ENCODE data around the gene PRKCZ.
A peak's percentile ranks its signal among the peaks of the same experiment; 100 is the strongest.

PRKCZ gene

DNA sequence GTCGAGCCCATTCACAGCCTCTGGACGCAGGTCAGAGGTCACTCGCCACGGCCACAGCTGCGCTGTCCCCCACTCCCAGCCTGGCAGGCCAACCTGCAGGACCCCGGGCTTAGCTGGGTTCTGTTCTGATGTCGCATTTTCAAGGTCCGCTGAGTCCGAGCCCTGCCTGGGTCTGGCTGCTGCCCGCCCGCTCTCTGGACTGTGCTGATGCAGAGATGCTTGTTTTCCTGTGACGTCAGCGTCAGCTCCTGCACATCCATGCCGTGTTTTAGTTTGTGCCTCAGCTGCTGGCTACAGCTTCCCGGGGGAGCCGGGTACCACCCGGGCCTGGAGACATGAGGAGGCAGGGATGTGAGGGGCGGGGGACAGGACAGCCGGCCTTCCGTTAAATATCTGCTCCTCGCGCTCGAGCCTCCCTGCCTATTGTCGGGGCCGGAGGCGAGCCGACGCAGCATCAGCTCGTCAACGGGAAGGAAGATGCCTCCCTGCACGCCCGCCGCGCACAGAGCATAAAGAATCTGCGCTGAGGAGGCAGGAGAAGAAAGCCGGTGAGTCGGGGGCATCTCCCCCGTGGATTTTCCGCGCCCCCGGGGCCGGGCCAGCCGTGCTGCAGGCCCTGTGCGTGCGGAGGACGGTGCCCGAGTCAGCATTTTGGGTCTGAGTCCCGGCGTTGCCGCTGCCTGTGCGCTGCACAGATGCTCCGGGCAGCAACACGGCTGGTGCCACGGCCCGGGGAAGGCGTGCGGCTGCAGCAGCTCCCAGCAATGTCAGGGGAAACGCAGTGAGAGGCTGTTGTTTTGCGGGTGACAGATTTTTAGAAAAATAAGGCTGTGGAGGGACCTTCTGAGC lies 23.4 kb downstream of the PRKCZ start:
- H3K27ac ChIP-seq (ENCODE audit: low read depth, low read length): no peak overlapping the region
- no peaks in the 10 kb centered on the region for H3K4me1 ChIP-seq (ENCODE audit: control insufficient read depth, low read depth, low read length)
- no peak overlapping the region for H2BK5ac ChIP-seq (ENCODE audit: low read length)
- no peak overlapping the region for H3K56ac ChIP-seq (ENCODE audit: low read length)
- no peak overlapping the region for H3K4ac ChIP-seq (ENCODE audit: low read depth, low read length)
- no peak overlapping the region for H2BK120ac ChIP-seq (ENCODE audit: low read depth, low read length)
- H3K23ac ChIP-seq (ENCODE audit: low read length): no peak overlapping the region
- peaks cover 1% of the 10 kb centered on the region for H3K79me1 ChIP-seq (ENCODE audit: low read length)
- no peak overlapping the region for H2AK5ac ChIP-seq (ENCODE audit: low read length)
- no peak overlapping the region for H3K9ac ChIP-seq (ENCODE audit: low read length)
- no peaks in the 10 kb centered on the region for H3K27me3 ChIP-seq (ENCODE audit: insufficient read depth, low read length, poor library complexity)
- no peak overlapping the region for H3K18ac ChIP-seq (ENCODE audit: low read length)
- H2BK15ac ChIP-seq (replicated peaks; ENCODE audit: low read depth): no peak overlapping the region
- no CpG with 5 or more reads among the region's 59 CpGs for WGBS (ENCODE audit: extremely low coverage, insufficient coverage, low lambda C conversion rate)
- no peak overlapping the region for H4K8ac ChIP-seq (ENCODE audit: low read depth, low read length)
- H3K79me2 ChIP-seq (ENCODE audit: control insufficient read depth, insufficient read depth, low read length): no peaks in the 10 kb centered on the region
- no peak overlapping the region for H4K5ac ChIP-seq (ENCODE audit: low read length)
- H3K36me3 ChIP-seq (ENCODE audit: control insufficient read depth, insufficient read depth, low read length): no peaks in the 10 kb centered on the region
- H3K4me2 ChIP-seq (ENCODE audit: low read length): no peak overlapping the region
- no peak overlapping the region for H3K4me3 ChIP-seq (ENCODE audit: low read length)
- DNase-seq: no peak

DNA sequence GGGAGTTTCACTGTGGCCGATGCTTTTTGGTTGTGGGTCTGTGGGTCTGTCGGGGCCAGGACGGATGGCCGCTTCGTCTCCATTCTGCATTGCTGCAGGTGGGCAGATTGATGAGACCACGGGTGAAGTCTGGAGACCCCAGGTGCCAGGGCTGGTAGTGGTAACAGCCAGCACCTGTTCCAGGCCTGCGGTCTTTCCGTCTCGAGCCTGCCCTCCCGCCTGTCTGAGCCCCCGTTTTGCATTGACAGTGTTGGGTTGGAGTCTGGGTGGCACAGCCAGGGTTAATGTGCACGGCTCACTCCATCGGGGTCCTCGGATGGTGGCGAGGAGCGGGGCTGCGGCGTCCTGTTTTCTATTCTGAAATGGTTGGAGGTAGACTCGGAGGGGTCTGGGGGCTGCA lies 24.2 kb downstream of the PRKCZ start:
- no CpG with 5 or more reads among the region's 19 CpGs for WGBS (ENCODE audit: extremely low coverage, insufficient coverage, low lambda C conversion rate)

DNA sequence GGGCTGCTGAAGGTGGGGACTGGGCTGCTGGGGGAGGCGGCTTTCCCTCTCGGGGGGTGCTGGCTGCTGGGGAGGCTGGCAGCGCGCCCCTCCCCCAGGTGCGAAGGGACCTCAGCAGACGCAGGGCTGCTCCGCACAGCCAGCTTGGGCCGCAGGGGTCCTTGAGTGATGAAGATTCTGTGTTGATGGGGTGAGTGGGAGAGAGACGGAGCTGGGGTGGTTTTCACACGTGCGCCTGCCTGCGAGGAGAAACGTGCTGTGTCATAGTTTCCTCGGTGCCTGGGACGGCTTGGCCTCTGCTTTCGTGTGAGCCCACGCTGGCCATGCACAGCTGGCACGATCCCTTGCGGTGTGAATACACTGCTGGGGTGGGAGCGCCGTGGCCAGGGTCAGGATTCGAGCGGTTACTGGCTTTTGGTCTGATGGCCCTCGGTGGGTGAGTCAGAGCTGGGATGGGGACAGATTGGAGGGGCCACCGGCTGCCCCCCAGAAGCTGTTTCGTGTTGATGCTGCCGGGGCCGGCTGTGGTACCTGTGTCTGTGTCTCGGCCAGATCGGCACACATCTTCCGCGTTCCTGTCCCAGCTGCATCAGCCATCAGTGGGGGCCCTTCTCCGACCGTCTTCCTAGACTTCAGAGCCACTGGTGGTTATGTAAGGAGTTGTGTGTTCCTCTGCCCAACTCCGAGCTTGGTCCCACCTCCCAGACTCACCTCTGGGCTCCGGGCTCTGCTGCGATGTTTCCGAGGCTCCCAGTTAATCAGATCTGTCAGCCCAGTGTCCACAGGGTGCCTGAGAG lies 24.9 kb downstream of the PRKCZ start:
- Histone ChIP-seq H3K4me3 (ENCODE audit: low read length) (no peak overlapping the region), H3K27me3 (ENCODE audit: insufficient read depth, low read length, poor library complexity) (no peaks in the 10 kb centered on the region)

More for the DNA sequence above, 24.2 kb downstream of the PRKCZ start:
- Histone ChIP-seq H4K5ac (ENCODE audit: low read length) (no peak overlapping the region), H3K27ac (ENCODE audit: low read depth, low read length) (no peak overlapping the region), H2BK120ac (ENCODE audit: low read depth, low read length) (no peak overlapping the region), H4K8ac (ENCODE audit: low read depth, low read length) (no peak overlapping the region), H2BK5ac (ENCODE audit: low read length) (no peak overlapping the region), H3K18ac (ENCODE audit: low read length) (no peak overlapping the region), H3K23ac (ENCODE audit: low read length) (no peak overlapping the region), H3K4ac (ENCODE audit: low read depth, low read length) (no peak overlapping the region), H3K4me1 (ENCODE audit: control insufficient read depth, low read depth, low read length) (no peaks in the 10 kb centered on the region), H3K36me3 (ENCODE audit: control insufficient read depth, insufficient read depth, low read length) (no peaks in the 10 kb centered on the region), H2AK5ac (ENCODE audit: low read length) (no peak overlapping the region), H3K79me1 (ENCODE audit: low read length) (peaks cover 1% of the 10 kb centered on the region), H2BK15ac (replicated peaks; ENCODE audit: low read depth) (no peak overlapping the region), H3K79me2 (ENCODE audit: control insufficient read depth, insufficient read depth, low read length) (no peaks in the 10 kb centered on the region), H3K56ac (ENCODE audit: low read length) (no peak overlapping the region), H3K9ac (ENCODE audit: low read length) (no peak overlapping the region), H3K4me3 (ENCODE audit: low read length) (no peak overlapping the region), H3K27me3 (ENCODE audit: insufficient read depth, low read length, poor library complexity) (no peaks in the 10 kb centered on the region), H3K4me2 (ENCODE audit: low read length) (no peak overlapping the region)
- no peak for DNase-seq

DNA sequence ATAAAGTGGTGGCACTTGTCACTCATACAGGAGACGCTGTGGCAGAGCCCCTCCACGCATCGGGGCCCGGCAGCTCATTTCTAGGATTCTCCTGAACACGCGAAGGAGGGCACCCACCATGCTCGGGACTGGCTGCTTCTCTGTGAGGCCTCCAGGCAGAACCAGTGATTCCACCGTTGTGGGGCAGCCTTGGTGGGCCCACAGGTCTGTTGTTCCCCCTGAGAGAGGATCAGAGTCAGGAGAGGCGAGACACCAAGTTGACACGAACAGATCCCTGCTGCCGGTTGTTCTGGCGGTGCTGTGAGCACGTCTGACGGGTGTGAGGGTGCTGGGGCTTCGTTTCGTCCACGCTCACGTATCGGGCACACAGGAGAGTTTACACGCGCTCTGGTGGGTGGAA lies 26.6 kb downstream of the PRKCZ start:
- no peak overlapping the region for H2BK5ac ChIP-seq (ENCODE audit: low read length)
- no peak overlapping the region for H3K18ac ChIP-seq (ENCODE audit: low read length)
- WGBS (ENCODE audit: extremely low coverage, insufficient coverage, low lambda C conversion rate): no CpG with 5 or more reads among the region's 21 CpGs
- H3K9ac ChIP-seq (ENCODE audit: low read length): no peak overlapping the region
- H3K27me3 ChIP-seq (ENCODE audit: insufficient read depth, low read length, poor library complexity): no peaks in the 10 kb centered on the region
- no peak overlapping the region for H3K4me3 ChIP-seq (ENCODE audit: low read length)
- H2AK5ac ChIP-seq (ENCODE audit: low read length): no peak overlapping the region
- H4K5ac ChIP-seq (ENCODE audit: low read length): no peak overlapping the region
- no peak overlapping the region for H3K56ac ChIP-seq (ENCODE audit: low read length)
- H4K8ac ChIP-seq (ENCODE audit: low read depth, low read length): no peak overlapping the region
- DNase-seq: no peak
- H2BK15ac ChIP-seq (replicated peaks; ENCODE audit: low read depth): no peak overlapping the region
- no peak overlapping the region for H3K27ac ChIP-seq (ENCODE audit: low read depth, low read length)
- H3K79me1 ChIP-seq (ENCODE audit: low read length): peaks cover 3% of the 10 kb centered on the region
- H3K4me1 ChIP-seq (ENCODE audit: control insufficient read depth, low read depth, low read length): no peaks in the 10 kb centered on the region
- no peaks in the 10 kb centered on the region for H3K79me2 ChIP-seq (ENCODE audit: control insufficient read depth, insufficient read depth, low read length)
- no peak overlapping the region for H2BK120ac ChIP-seq (ENCODE audit: low read depth, low read length)
- no peak overlapping the region for H3K4me2 ChIP-seq (ENCODE audit: low read length)
- no peak overlapping the region for H3K23ac ChIP-seq (ENCODE audit: low read length)
- H3K4ac ChIP-seq (ENCODE audit: low read depth, low read length): no peak overlapping the region
- H3K36me3 ChIP-seq (ENCODE audit: control insufficient read depth, insufficient read depth, low read length): no peaks in the 10 kb centered on the region

More for the DNA sequence above, 24.9 kb downstream of the PRKCZ start:
- WGBS (ENCODE audit: extremely low coverage, insufficient coverage, low lambda C conversion rate): no CpG with 5 or more reads among the region's 38 CpGs
- Histone ChIP-seq H3K23ac (ENCODE audit: low read length) (no peak overlapping the region), H4K5ac (ENCODE audit: low read length) (no peak overlapping the region), H3K79me1 (ENCODE audit: low read length) (peaks cover 1% of the 10 kb centered on the region), H2BK120ac (ENCODE audit: low read depth, low read length) (no peak overlapping the region), H4K8ac (ENCODE audit: low read depth, low read length) (no peak overlapping the region), H3K4me1 (ENCODE audit: control insufficient read depth, low read depth, low read length) (no peaks in the 10 kb centered on the region), H3K79me2 (ENCODE audit: control insufficient read depth, insufficient read depth, low read length) (no peaks in the 10 kb centered on the region), H3K18ac (ENCODE audit: low read length) (no peak overlapping the region), H3K9ac (ENCODE audit: low read length) (no peak overlapping the region), H2AK5ac (ENCODE audit: low read length) (no peak overlapping the region), H3K36me3 (ENCODE audit: control insufficient read depth, insufficient read depth, low read length) (no peaks in the 10 kb centered on the region), H3K4me2 (ENCODE audit: low read length) (no peak overlapping the region), H3K27ac (ENCODE audit: low read depth, low read length) (no peak overlapping the region), H2BK5ac (ENCODE audit: low read length) (no peak overlapping the region), H3K4ac (ENCODE audit: low read depth, low read length) (no peak overlapping the region), H3K56ac (ENCODE audit: low read length) (peak overlapping the region; percentile 30), H2BK15ac (replicated peaks; ENCODE audit: low read depth) (no peak overlapping the region)
- peak; percentile 7 for DNase-seq

DNA sequence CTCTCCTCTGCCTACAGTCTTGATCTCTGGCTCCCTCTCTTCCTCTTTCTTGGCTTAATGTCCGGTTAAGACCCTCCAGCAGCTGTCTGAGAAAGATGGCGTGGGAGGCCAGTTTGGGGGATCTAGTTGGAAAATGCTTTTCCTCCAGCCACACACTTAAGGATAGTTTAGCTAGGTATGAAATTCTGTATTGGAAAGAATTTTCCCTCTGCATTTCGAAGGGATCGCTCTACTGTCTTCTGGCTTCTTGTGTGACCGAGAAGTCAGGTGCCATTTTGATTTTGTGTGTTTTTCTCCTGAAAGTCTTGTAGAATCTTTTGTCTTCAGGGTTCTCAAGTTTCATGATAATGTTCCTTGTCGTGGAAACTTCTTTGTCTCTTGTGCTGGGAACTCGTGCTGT lies 28.0 kb downstream of the PRKCZ start:
- Histone ChIP-seq H3K27me3 (ENCODE audit: insufficient read depth, low read length, poor library complexity) (no peaks in the 10 kb centered on the region), H4K8ac (ENCODE audit: low read depth, low read length) (no peak overlapping the region), H3K9ac (ENCODE audit: low read length) (no peak overlapping the region), H3K4me1 (ENCODE audit: control insufficient read depth, low read depth, low read length) (no peaks in the 10 kb centered on the region), H3K4me3 (ENCODE audit: low read length) (no peak overlapping the region), H4K5ac (ENCODE audit: low read length) (no peak overlapping the region), H3K36me3 (ENCODE audit: control insufficient read depth, insufficient read depth, low read length) (no peaks in the 10 kb centered on the region), H3K23ac (ENCODE audit: low read length) (no peak overlapping the region), H3K18ac (ENCODE audit: low read length) (no peak overlapping the region), H3K56ac (ENCODE audit: low read length) (no peak overlapping the region), H3K79me2 (ENCODE audit: control insufficient read depth, insufficient read depth, low read length) (no peaks in the 10 kb centered on the region), H2BK120ac (ENCODE audit: low read depth, low read length) (no peak overlapping the region), H3K4ac (ENCODE audit: low read depth, low read length) (no peak overlapping the region), H2BK15ac (replicated peaks; ENCODE audit: low read depth) (no peak overlapping the region), H3K27ac (ENCODE audit: low read depth, low read length) (no peak overlapping the region), H3K4me2 (ENCODE audit: low read length) (no peak overlapping the region), H2AK5ac (ENCODE audit: low read length) (no peak overlapping the region), H3K79me1 (ENCODE audit: low read length) (peaks cover 5% of the 10 kb centered on the region), H2BK5ac (ENCODE audit: low read length) (no peak overlapping the region)
- no CpG with 5 or more reads among the region's 7 CpGs for WGBS (ENCODE audit: extremely low coverage, insufficient coverage, low lambda C conversion rate)
- DNase-seq: no peak
